Body of pancreas (tissue), 4 donors: Measurements from ENCODE around the gene GALNT2. TPM values are rescaled to one million over a fixed set of nuclear protein-coding genes. Genes with fewer than 3 reads are reported as not detected.

Experiments used
- ATAC-seq: fragments of 150-250 bp; one replicate; pipeline ENCODE4 v1.9.1; 2016
- DNase-seq, 4 donors: peaks; one replicate each; pipeline ENCODE4 v3.0.0-alpha.2; 2019
- H3K27ac ChIP-seq, 4 donors: fragments of 200-600 bp; sonication (generic); 1 replicate in 3 of 4; 2 replicates in 1 of 4; pipeline versions ENCODE4 v1.5.1 to v1.6.1; 2016 to 2019; ENCODE audit warnings: mild to moderate bottlenecking in 1 of 4, mixed read lengths in 1 of 4, moderate library complexity in 1 of 4
- H3K27me3 ChIP-seq, 2 donors: fragments of 200-600 bp; sonication (generic); one replicate each; pipeline ENCODE4 v1.6.0; 2016; ENCODE audit warnings: mild to moderate bottlenecking in 1 of 2
- H3K36me3 ChIP-seq, 2 donors: fragments of 200-600 bp; sonication (generic); replicated peaks in 1 of 2; 2 replicates each; pipeline ENCODE4 v1.5.1; 2016; ENCODE audit warnings: low read depth in 2 of 2; ENCODE audit not compliant: insufficient read depth in 1 of 2
- H3K4me1 ChIP-seq: fragments of 200-600 bp; sonication (generic); one replicate; pipeline ENCODE4 v1.6.0; 2016
- H3K4me3 ChIP-seq, 2 donors: fragments of 200-600 bp; sonication (generic); 1 replicate in 1 of 2; 2 replicates in 1 of 2; pipeline ENCODE4 v1.5.1; 2016 to 2019
- H3K9me3 ChIP-seq, 3 donors: fragments of 200-600 bp; sonication (generic); 1 replicate in 2 of 3; 2 replicates in 1 of 3; pipeline ENCODE4 v1.5.1; 2016
- POLR2A ChIP-seq, 3 donors: fragments of 450-650 bp; IDR thresholded peaks; one replicate each; pipeline ENCODE4 v1.6.1; 2016; ENCODE audit warnings: antibody characterized with exemption in 3 of 3, mild to moderate bottlenecking in 2 of 3
- WGBS, 2 donors: methylation state at CpG; one replicate each; pipeline ENCODE4 v1.1.5; 2017; 5-methylcytosine and 5-hydroxymethylcytosine counted together
- intact Hi-C: fragments of 100-400 bp; cut with DNase I; formaldehyde crosslinking; loops from one replicate; pipeline ENCODE4 v1.15.1; 2023
- total RNA-seq, 2 donors: library from RNA; depleted of rRNA; stranded (reverse); fragments of >200 nt; gene quantifications; one replicate each; pipeline ENCODE4 v1.1.0, GENCODE V29; 2016
- TF ChIP-seq, protein P1 (sequence below), 7 experiments: fragments of 450-650 bp in 4 of 7; fragments of 200-600 bp in 3 of 7; sonication (generic) in 3 of 7; IDR thresholded peaks; one replicate each; pipeline ENCODE4 v1.5.1; 2016 to 2019; ENCODE audit warnings: antibody characterized with exemption in 7 of 7

The GALNT2 gene
- total RNA-seq, 2 donors from 2014 or later, result 45.9 to 68.6 TPM

GRCh38 chr1:230109066-230109465, 42.0 kb downstream of the GALNT2 start:
- Histone ChIP-seq H3K4me3 (no peak overlapping the region), H3K36me3 (no peaks in the 10 kb centered on the region), H3K27ac (no peak overlapping the region), H3K4me1 (peaks cover 75% of the 10 kb centered on the region), H3K9me3 (no peaks in the 10 kb centered on the region), H3K27me3 (no peaks in the 10 kb centered on the region)
- WGBS, 2 donors, result 80 to 94% methylated on average over 11 of the region's 11 CpGs
- ATAC-seq, result no peak
- no peak for TF ChIP-seq POLR2A (IDR thresholded peaks at IDR 0.05)
- TF ChIP-seq, protein P1, sequence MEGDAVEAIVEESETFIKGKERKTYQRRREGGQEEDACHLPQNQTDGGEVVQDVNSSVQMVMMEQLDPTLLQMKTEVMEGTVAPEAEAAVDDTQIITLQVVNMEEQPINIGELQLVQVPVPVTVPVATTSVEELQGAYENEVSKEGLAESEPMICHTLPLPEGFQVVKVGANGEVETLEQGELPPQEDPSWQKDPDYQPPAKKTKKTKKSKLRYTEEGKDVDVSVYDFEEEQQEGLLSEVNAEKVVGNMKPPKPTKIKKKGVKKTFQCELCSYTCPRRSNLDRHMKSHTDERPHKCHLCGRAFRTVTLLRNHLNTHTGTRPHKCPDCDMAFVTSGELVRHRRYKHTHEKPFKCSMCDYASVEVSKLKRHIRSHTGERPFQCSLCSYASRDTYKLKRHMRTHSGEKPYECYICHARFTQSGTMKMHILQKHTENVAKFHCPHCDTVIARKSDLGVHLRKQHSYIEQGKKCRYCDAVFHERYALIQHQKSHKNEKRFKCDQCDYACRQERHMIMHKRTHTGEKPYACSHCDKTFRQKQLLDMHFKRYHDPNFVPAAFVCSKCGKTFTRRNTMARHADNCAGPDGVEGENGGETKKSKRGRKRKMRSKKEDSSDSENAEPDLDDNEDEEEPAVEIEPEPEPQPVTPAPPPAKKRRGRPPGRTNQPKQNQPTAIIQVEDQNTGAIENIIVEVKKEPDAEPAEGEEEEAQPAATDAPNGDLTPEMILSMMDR (IDR thresholded peaks at IDR 0.05), result no peak
- intact Hi-C loops, result no loop called here
- DNase-seq, result no peak

- ATAC-seq, result no peak
- DNase-seq, result peak in 1 of 4 donors; percentile 44
- intact Hi-C loops, result no loop called here
- H3K4me3 ChIP-seq, result no peak overlapping the region
- H3K27ac ChIP-seq, result peak overlapping the region in 1 of 4 donors; percentile 12
- TF ChIP-seq, protein P1 (IDR thresholded peaks at IDR 0.05), result peak in 1 of 7 experiments; percentile 4
- no peak for TF ChIP-seq POLR2A (IDR thresholded peaks at IDR 0.05)
- WGBS, 2 donors, result 50 to 55% methylated on average over 11 of the region's 11 CpGs
- no peaks in the 10 kb centered on the region for H3K9me3 ChIP-seq
- peaks cover 70% of the 10 kb centered on the region for H3K4me1 ChIP-seq
- no peaks in the 10 kb centered on the region for H3K36me3 ChIP-seq
- no peaks in the 10 kb centered on the region for H3K27me3 ChIP-seq
Measured at GRCh38 chr1:230109895-230110667, 43.0 kb downstream of the GALNT2 start.

- peaks cover 61% of the 10 kb centered on the region for H3K4me1 ChIP-seq
- no peak overlapping the region for H3K27ac ChIP-seq
- H3K4me3 ChIP-seq, result no peak overlapping the region
- WGBS, 2 donors, result 76% methylated on average over 8 of the region's 8 CpGs
- TF ChIP-seq, protein P1 (IDR thresholded peaks at IDR 0.05), result no peak
- TF ChIP-seq POLR2A (IDR thresholded peaks at IDR 0.05), result no peak
- no peaks in the 10 kb centered on the region for H3K9me3 ChIP-seq
- intact Hi-C loops, result no loop called here
- no peaks in the 10 kb centered on the region for H3K27me3 ChIP-seq
- DNase-seq (no peak), ATAC-seq (no peak)
- H3K36me3 ChIP-seq, result no peaks in the 10 kb centered on the region
Measured at GRCh38 chr1:230110971-230111370, 43.9 kb downstream of the GALNT2 start.

DNA sequence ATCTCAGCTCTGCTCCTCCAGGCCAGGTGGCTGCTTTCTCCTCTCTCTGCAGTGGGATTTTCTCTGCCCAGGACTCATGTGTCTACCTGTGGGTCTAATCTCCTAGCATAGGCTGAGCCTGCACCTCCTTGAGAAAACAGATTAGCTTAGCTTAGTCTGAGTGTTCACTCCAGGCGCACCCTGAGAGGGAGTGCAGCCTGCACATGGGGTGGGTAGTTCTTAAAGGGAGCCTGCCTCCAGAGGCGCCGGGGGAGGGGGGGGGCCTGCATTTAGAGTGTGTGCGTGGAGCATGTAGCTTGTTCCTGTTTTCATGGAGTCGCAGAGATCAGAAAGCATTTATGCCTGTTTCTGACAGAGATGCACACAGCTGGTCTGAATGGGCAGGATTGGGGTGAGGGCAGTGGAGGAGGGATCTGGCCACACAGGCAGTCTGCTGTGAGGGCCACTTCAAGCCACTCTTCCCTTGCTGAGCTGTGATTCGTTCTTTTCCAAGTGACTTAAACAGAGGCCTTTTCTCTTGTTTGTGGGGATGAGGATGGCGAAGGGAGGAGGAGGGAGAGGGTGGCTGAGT, 45.2 kb downstream of the GALNT2 start:
- no peak for DNase-seq
- H3K27ac ChIP-seq, result peak overlapping the region in 2 of 4 donors; percentile 45 to 52
- no peaks in the 10 kb centered on the region for H3K9me3 ChIP-seq
- TF ChIP-seq, protein P1 (IDR thresholded peaks at IDR 0.05), result no peak
- TF ChIP-seq POLR2A (IDR thresholded peaks at IDR 0.05), result no peak
- no peak for ATAC-seq
- no peaks in the 10 kb centered on the region for H3K27me3 ChIP-seq
- intact Hi-C loops, result no loop called here
- 42 to 80% methylated on average over 4 to 7 of the region's 7 CpGs for WGBS, 2 donors
- peaks cover 59% of the 10 kb centered on the region for H3K4me1 ChIP-seq
- no peaks in the 10 kb centered on the region for H3K36me3 ChIP-seq
- no peak overlapping the region for H3K4me3 ChIP-seq
